HG02642 (cell line): ENCODE results near the gene TPCN2.

Experiments
- ATAC-seq: cut with Tn5 transposase; IDR thresholded peaks from one replicate; pipeline ENCODE4 v1.9.1; 2021; ENCODE audit warnings: mild to moderate bottlenecking; ENCODE audit not compliant: unreplicated experiment, poor library complexity

Gene TPCN2

GRCh38 chr11:69106031-69106811 lies 57.5 kb downstream of the TPCN2 start:
- ATAC-seq = no peak

- ATAC-seq = no peak
Measured at GRCh38 chr11:69107413-69107812, 58.7 kb downstream of the TPCN2 start.

GRCh38 chr11:69108030-69108429 lies 59.3 kb downstream of the TPCN2 start:
- ATAC-seq = no peak

- no peak for ATAC-seq
Measured at GRCh38 chr11:69108559-69108958, 59.8 kb downstream of the TPCN2 start.

GRCh38 chr11:69109101-69109500 lies 60.4 kb downstream of the TPCN2 start:
- no peak for ATAC-seq

- ATAC-seq = no peak
Measured at GRCh38 chr11:69110451-69110850, 61.7 kb downstream of the TPCN2 start.

- no peak for ATAC-seq
Measured at GRCh38 chr11:69111624-69112542, 63.2 kb downstream of the TPCN2 start.

GRCh38 chr11:69113226-69113625 lies 64.5 kb downstream of the TPCN2 start:
- no peak for ATAC-seq

- ATAC-seq = no peak
Measured at GRCh38 chr11:69113646-69114340, 65.1 kb downstream of the TPCN2 start.

- ATAC-seq = no peak
Measured at GRCh38 chr11:69114362-69114761, 65.6 kb downstream of the TPCN2 start.

GRCh38 chr11:69114811-69115523 lies 66.2 kb downstream of the TPCN2 start:
- ATAC-seq = no peak

- no peak for ATAC-seq
Measured at GRCh38 chr11:69115586-69116560, 67.1 kb downstream of the TPCN2 start.

- ATAC-seq = no peak
Measured at GRCh38 chr11:69116671-69117070, 67.9 kb downstream of the TPCN2 start.

GRCh38 chr11:69119190-69119589 lies 70.5 kb downstream of the TPCN2 start:
- no peak for ATAC-seq

- no peak for ATAC-seq
Measured at GRCh38 chr11:69120096-69120875, 71.6 kb downstream of the TPCN2 start.

- no peak for ATAC-seq
Measured at GRCh38 chr11:69121021-69121420, 72.3 kb downstream of the TPCN2 start.

- no peak for ATAC-seq
Measured at GRCh38 chr11:69121621-69122325, 73.0 kb downstream of the TPCN2 start.

- ATAC-seq = no peak
Measured at GRCh38 chr11:69122326-69122629, 73.5 kb downstream of the TPCN2 start.
